Measurements from ENCODE around the gene ETNK1.
A peak's percentile ranks its signal among the peaks of the same experiment; 100 is the strongest.

The ETNK1 gene

GRCh38 chr12:22635812-22636211 lies 10.8 kb downstream of the ETNK1 start:
- no peak for DNase-seq

GRCh38 chr12:22640851-22641250 lies 15.9 kb downstream of the ETNK1 start:
- no peak for DNase-seq

- no peak for DNase-seq
Measured at GRCh38 chr12:22641353-22642053, 16.5 kb downstream of the ETNK1 start.

- DNase-seq: no peak
Measured at GRCh38 chr12:22648668-22649067, 23.7 kb downstream of the ETNK1 start.

- no peak for DNase-seq
Measured at GRCh38 chr12:22653075-22653474, 28.1 kb downstream of the ETNK1 start.

- no peak for DNase-seq
Measured at GRCh38 chr12:22653791-22654190, 28.8 kb downstream of the ETNK1 start.

- no peak for DNase-seq
Measured at GRCh38 chr12:22656376-22656775, 31.4 kb downstream of the ETNK1 start.

- peak; percentile 0 for DNase-seq
Measured at GRCh38 chr12:22656831-22657230, 31.9 kb downstream of the ETNK1 start.

- no peak for DNase-seq
Measured at GRCh38 chr12:22657538-22657937, 32.6 kb downstream of the ETNK1 start.

GRCh38 chr12:22658214-22658613 lies 33.2 kb downstream of the ETNK1 start:
- DNase-seq: no peak

- no peak for DNase-seq
Measured at GRCh38 chr12:22662356-22662755, 37.4 kb downstream of the ETNK1 start.

- DNase-seq: no peak
Measured at GRCh38 chr12:22665476-22665875, 40.5 kb downstream of the ETNK1 start.

- DNase-seq: no peak
Measured at GRCh38 chr12:22667122-22667521, 42.2 kb downstream of the ETNK1 start.

- no peak for DNase-seq
Measured at GRCh38 chr12:22668441-22668840, 43.5 kb downstream of the ETNK1 start.

- DNase-seq: no peak
Measured at GRCh38 chr12:22670762-22671161, 45.8 kb downstream of the ETNK1 start.

- no peak for DNase-seq
Measured at GRCh38 chr12:22672951-22673350, 48.0 kb downstream of the ETNK1 start.

- DNase-seq: no peak
Measured at GRCh38 chr12:22677781-22678574, 53.0 kb downstream of the ETNK1 start.

GRCh38 chr12:22682663-22683062 lies 57.7 kb downstream of the ETNK1 start:
- no peak for DNase-seq

GRCh38 chr12:22683131-22683530 lies 58.2 kb downstream of the ETNK1 start:
- DNase-seq: no peak

GRCh38 chr12:22684140-22685118 lies 59.5 kb downstream of the ETNK1 start:
- peak; percentile 36 for DNase-seq

GRCh38 chr12:22686193-22686592 lies 61.2 kb downstream of the ETNK1 start:
- DNase-seq: no peak

- no peak for DNase-seq
Measured at GRCh38 chr12:22687361-22688076, 62.5 kb downstream of the ETNK1 start.

GRCh38 chr12:22689876-22690275 lies 64.9 kb downstream of the ETNK1 start:
- DNase-seq: no peak
